Neuronal stem cell (in vitro differentiated cells): ENCODE measurements around the gene LIMS1.

Experiments
- DNase-seq: peaks from one replicate; pipeline ENCODE4 v3.0.0-alpha.2; 2013; ENCODE audit warnings: low spot score
- H2AFZ ChIP-seq: one replicate; pipeline ENCODE4 v1.6.1; 2013; ENCODE audit warnings: mild to moderate bottlenecking, low read length, inconsistent platforms
- H2AK5ac ChIP-seq: 2 replicates; pipeline ENCODE4 v1.6.1; 2013; ENCODE audit warnings: low read depth, mild to moderate bottlenecking, inconsistent platforms, low read length, moderate library complexity, mixed read lengths
- H2BK120ac ChIP-seq: 2 replicates; pipeline ENCODE4 v1.6.1; 2013; ENCODE audit warnings: low read depth, mild to moderate bottlenecking, inconsistent platforms, low read length, moderate library complexity, mixed read lengths
- H2BK12ac ChIP-seq: one replicate; pipeline ENCODE4 v1.6.1; 2013; ENCODE audit warnings: low read length, inconsistent platforms
- H2BK15ac ChIP-seq: 2 replicates; pipeline ENCODE4 v1.6.1; 2013; ENCODE audit warnings: mild to moderate bottlenecking, low read length, inconsistent platforms, mixed read lengths
- H2BK5ac ChIP-seq: one replicate; pipeline ENCODE4 v1.6.1; 2013; ENCODE audit warnings: inconsistent platforms, mild to moderate bottlenecking, low read length, moderate library complexity
- H3K14ac ChIP-seq: one replicate; pipeline ENCODE4 v1.6.1; 2013; ENCODE audit warnings: low read length, inconsistent platforms
- H3K18ac ChIP-seq: 2 replicates; pipeline ENCODE4 v1.6.1; 2013; ENCODE audit warnings: low read length, inconsistent platforms
- H3K23ac ChIP-seq: 2 replicates; pipeline ENCODE4 v1.6.1; 2013; ENCODE audit warnings: low read depth, mild to moderate bottlenecking, mixed read lengths, low read length, inconsistent platforms; ENCODE audit not compliant: poor library complexity
- H3K27ac ChIP-seq: replicated peaks from 3 replicates; pipeline ENCODE4 v1.5.1; 2013; ENCODE audit warnings: low read length, inconsistent platforms
- H3K27me3 ChIP-seq, 3 experiments: 2 replicates each; pipeline ENCODE4 v1.6.1; 2013; ENCODE audit warnings: low read length in 3 of 3, mild to moderate bottlenecking in 2 of 3, inconsistent platforms in 1 of 3, low read depth in 1 of 3, mixed read lengths in 1 of 3, moderate library complexity in 1 of 3; ENCODE audit not compliant: control insufficient read depth in 3 of 3, insufficient read depth in 3 of 3
- H3K36me3 ChIP-seq, 2 donors: replicated peaks in 1 of 2; 2 replicates each; pipeline ENCODE4 v1.6.1; 2013; ENCODE audit warnings: low read length in 2 of 2; ENCODE audit not compliant: control insufficient read depth in 2 of 2, insufficient read depth in 2 of 2
- H3K4ac ChIP-seq: 2 replicates; pipeline ENCODE4 v1.6.1; 2013; ENCODE audit warnings: inconsistent platforms, mild to moderate bottlenecking, low read length, moderate library complexity
- H3K4me1 ChIP-seq, 2 donors: 1 replicate in 1 of 2; 2 replicates in 1 of 2; pipeline ENCODE4 v1.6.1; 2013; ENCODE audit warnings: low read length in 2 of 2, low read depth in 1 of 2; ENCODE audit not compliant: control insufficient read depth in 2 of 2, insufficient read depth in 1 of 2
- H3K4me2 ChIP-seq: one replicate; pipeline ENCODE4 v1.6.1; 2013; ENCODE audit warnings: mild to moderate bottlenecking, low read length, inconsistent platforms; ENCODE audit not compliant: insufficient read depth, poor library complexity, severe bottlenecking
- H3K4me3 ChIP-seq, 2 donors: 2 replicates each; pipeline ENCODE4 v1.5.1; 2013; ENCODE audit warnings: low read length in 2 of 2, mild to moderate bottlenecking in 2 of 2, inconsistent platforms in 1 of 2, moderate library complexity in 1 of 2
- H3K79me1 ChIP-seq: one replicate; pipeline ENCODE4 v1.6.1; 2013; ENCODE audit warnings: low read depth, mild to moderate bottlenecking, inconsistent platforms, low read length, moderate library complexity
- H3K9ac ChIP-seq: one replicate; pipeline ENCODE4 v1.6.1; 2013; ENCODE audit warnings: mild to moderate bottlenecking, low read depth, low read length, inconsistent platforms; ENCODE audit not compliant: poor library complexity
- H3K9me3 ChIP-seq, 2 donors: replicated peaks in 1 of 2; 2 replicates each; pipeline versions ENCODE3 to v1.6.1; 2013; ENCODE audit warnings: low read length in 2 of 2, mild to moderate bottlenecking in 2 of 2, inconsistent platforms in 1 of 2, low read depth in 1 of 2, mixed read lengths in 1 of 2, moderate library complexity in 1 of 2; ENCODE audit not compliant: control insufficient read depth in 2 of 2, insufficient read depth in 1 of 2
- H4K8ac ChIP-seq: one replicate; pipeline ENCODE4 v1.6.1; 2013; ENCODE audit warnings: low read depth, mild to moderate bottlenecking, inconsistent platforms, low read length, moderate library complexity
- H4K91ac ChIP-seq: one replicate; pipeline ENCODE4 v1.6.1; 2013; ENCODE audit warnings: low read length, low read depth, mild to moderate bottlenecking, inconsistent platforms; ENCODE audit not compliant: poor library complexity
- WGBS, 2 donors: extraction: QIAGEN DNeasy Blood & Tissue Kit; methylation state at CpG; one replicate each; pipeline ENCODE4 v1.1.7; 2013; ENCODE audit warnings: missing lambda C conversion rate in 2 of 2, mixed read lengths in 1 of 2; ENCODE audit not compliant: insufficient read length in 2 of 2, insufficient replicate concordance in 1 of 2; ENCODE audit errors: extremely low coverage in 2 of 2; 5-methylcytosine and 5-hydroxymethylcytosine counted together

Gene LIMS1

GRCh38 chr2:108627911-108628567, 93.8 kb downstream of the LIMS1 start:
- Histone ChIP-seq H3K9ac (no peak overlapping the region), H3K27me3 (no peaks in the 10 kb centered on the region), H3K18ac (no peak overlapping the region), H3K36me3 (no peaks in the 10 kb centered on the region), H4K91ac (no peak overlapping the region), H2BK120ac (no peak overlapping the region), H2BK5ac (no peak overlapping the region), H3K4me1 (peaks cover 4 to 9% of the 10 kb centered on the region in 2 donors), H4K8ac (no peak overlapping the region), H3K4me3 (no peak overlapping the region), H3K23ac (no peak overlapping the region), H3K27ac (no peak overlapping the region), H2AFZ (no peak overlapping the region), H2AK5ac (no peak overlapping the region), H2BK15ac (no peak overlapping the region), H3K79me1 (no peaks in the 10 kb centered on the region), H3K14ac (no peak overlapping the region), H3K4ac (no peak overlapping the region), H2BK12ac (no peak overlapping the region), H3K9me3 (no peaks in the 10 kb centered on the region), H3K4me2 (no peak overlapping the region)
- DNase-seq = no peak
- WGBS, 2 donors = no CpG with 5 or more reads among the region's 4 CpGs

DNA sequence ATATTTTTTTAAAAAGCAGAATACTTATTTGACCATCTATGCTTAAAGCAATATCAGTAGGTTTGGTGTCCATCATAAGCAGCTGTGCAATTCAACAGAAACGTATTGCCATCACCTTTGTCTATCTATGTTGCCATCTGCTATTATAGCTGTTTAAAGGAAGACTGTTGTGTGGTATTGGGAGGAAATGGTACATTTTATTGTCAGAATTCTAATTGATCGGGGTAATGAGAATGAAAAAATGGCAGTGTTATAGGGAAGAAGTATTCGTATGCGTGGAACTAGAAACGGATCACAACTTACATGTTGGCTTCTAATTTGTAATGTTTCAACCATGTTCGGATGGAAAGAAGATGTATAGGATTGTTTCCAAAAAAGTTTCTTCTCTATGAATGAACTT, 94.7 kb downstream of the LIMS1 start:
- DNase-seq = no peak
- no peak overlapping the region for H3K27ac ChIP-seq
- no peak overlapping the region for H3K23ac ChIP-seq
- no peak overlapping the region for H3K9ac ChIP-seq
- no peak overlapping the region for H2AFZ ChIP-seq
- no peak overlapping the region for H2BK15ac ChIP-seq
- H2BK5ac ChIP-seq = no peak overlapping the region
- peaks cover 5 to 12% of the 10 kb centered on the region in 2 donors for H3K4me1 ChIP-seq
- H4K91ac ChIP-seq = no peak overlapping the region
- H4K8ac ChIP-seq = no peak overlapping the region
- WGBS, 2 donors = 100% methylated on average over 1 of the region's 6 CpGs; no CpG with 5 or more reads in 1 of the 2 donors
- H2BK12ac ChIP-seq = no peak overlapping the region
- H3K4me3 ChIP-seq = no peak overlapping the region
- H3K18ac ChIP-seq = no peak overlapping the region
- no peak overlapping the region for H2AK5ac ChIP-seq
- no peaks in the 10 kb centered on the region for H3K79me1 ChIP-seq
- H3K36me3 ChIP-seq = no peaks in the 10 kb centered on the region
- no peaks in the 10 kb centered on the region for H3K9me3 ChIP-seq
- no peak overlapping the region for H2BK120ac ChIP-seq
- H3K14ac ChIP-seq = no peak overlapping the region
- H3K4ac ChIP-seq = no peak overlapping the region
- no peak overlapping the region for H3K4me2 ChIP-seq
- H3K27me3 ChIP-seq = no peaks in the 10 kb centered on the region

DNA sequence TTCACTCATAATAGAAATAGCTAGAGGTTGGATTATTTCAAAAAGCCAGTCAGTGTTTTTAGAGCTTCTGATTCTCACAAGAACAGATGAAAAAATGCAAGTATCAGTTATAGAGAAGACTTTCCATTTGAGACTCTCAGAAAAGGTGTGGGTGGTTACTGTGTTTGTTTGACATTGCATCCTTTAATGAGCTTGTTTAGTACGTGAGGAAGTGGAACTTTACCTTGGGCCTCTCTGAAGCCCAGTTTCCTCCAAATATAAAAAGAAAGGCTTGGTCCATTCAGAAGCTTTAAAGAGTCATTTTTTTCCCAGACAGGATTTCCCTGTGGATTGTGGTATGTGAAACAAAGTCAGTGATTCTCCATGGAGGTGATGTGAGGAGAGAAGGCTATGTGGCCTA, 95.1 kb downstream of the LIMS1 start:
- no peaks in the 10 kb centered on the region for H3K36me3 ChIP-seq
- no peak overlapping the region for H2BK5ac ChIP-seq
- no peak overlapping the region for H3K27ac ChIP-seq
- no peak overlapping the region for H3K18ac ChIP-seq
- no peak overlapping the region for H2BK120ac ChIP-seq
- peaks cover 7 to 13% of the 10 kb centered on the region in 2 donors for H3K4me1 ChIP-seq
- no peaks in the 10 kb centered on the region for H3K27me3 ChIP-seq
- no peak overlapping the region for H2AK5ac ChIP-seq
- whole genome bisulfite sequencing, 2 donors = no CpG with 5 or more reads among the region's 1 CpG
- no peak overlapping the region for H2BK15ac ChIP-seq
- no peak overlapping the region for H3K14ac ChIP-seq
- no peak overlapping the region for H4K8ac ChIP-seq
- no peak overlapping the region for H2AFZ ChIP-seq
- no peak overlapping the region for H3K4ac ChIP-seq
- H3K9ac ChIP-seq = no peak overlapping the region
- H3K9me3 ChIP-seq = no peaks in the 10 kb centered on the region
- no peak overlapping the region for H3K23ac ChIP-seq
- no peaks in the 10 kb centered on the region for H3K79me1 ChIP-seq
- no peak for DNase-seq
- H4K91ac ChIP-seq = no peak overlapping the region
- H3K4me3 ChIP-seq = no peak overlapping the region
- H3K4me2 ChIP-seq = no peak overlapping the region
- no peak overlapping the region for H2BK12ac ChIP-seq

- Histone ChIP-seq H3K9ac (no peak overlapping the region), H3K18ac (no peak overlapping the region), H3K23ac (no peak overlapping the region), H3K4ac (no peak overlapping the region), H4K91ac (no peak overlapping the region), H3K79me1 (no peaks in the 10 kb centered on the region), H3K27me3 (no peaks in the 10 kb centered on the region), H2AFZ (no peak overlapping the region), H4K8ac (no peak overlapping the region), H2AK5ac (no peak overlapping the region), H3K9me3 (no peaks in the 10 kb centered on the region), H3K4me2 (no peak overlapping the region), H3K27ac (no peak overlapping the region), H3K36me3 (no peaks in the 10 kb centered on the region), H3K4me1 (peaks cover 8 to 14% of the 10 kb centered on the region in 2 donors), H2BK5ac (no peak overlapping the region), H3K4me3 (no peak overlapping the region), H3K14ac (no peak overlapping the region), H2BK120ac (no peak overlapping the region), H2BK15ac (no peak overlapping the region), H2BK12ac (no peak overlapping the region)
- DNase-seq = no peak
- no CpG with 5 or more reads among the region's 5 CpGs for WGBS, 2 donors
Measured at GRCh38 chr2:108630567-108631405, 96.5 kb downstream of the LIMS1 start.
